Parathyroid adenoma (tissue), 2 donors: ENCODE data around the gene STX8.
"Not testable (repeated sequence)": the region's sequence is repeated elsewhere in the genome, so short reads cannot be mapped to it uniquely, and the experiment has no call there.

ENCODE experiments used
- H2AFZ ChIP-seq: fragments of 300-600 bp; sonication (generic); one replicate; pipeline ENCODE4 v1.7.0; 2017; ENCODE audit warnings: antibody characterized with exemption, mild to moderate bottlenecking
- H3K27ac ChIP-seq: fragments of 300-600 bp; sonication (generic); one replicate; pipeline ENCODE4 v1.7.0; 2017
- H3K27me3 ChIP-seq: fragments of 300-600 bp; sonication (generic); one replicate; pipeline ENCODE4 v1.7.0; 2017; ENCODE audit warnings: low read length; ENCODE audit not compliant: control insufficient read depth, insufficient read depth
- H3K36me3 ChIP-seq: fragments of 300-600 bp; sonication (generic); one replicate; pipeline ENCODE4 v1.7.0; 2017; ENCODE audit warnings: low read length; ENCODE audit not compliant: control insufficient read depth, insufficient read depth
- H3K4me1 ChIP-seq: fragments of 300-600 bp; sonication (generic); one replicate; pipeline ENCODE4 v1.7.0; 2017; ENCODE audit warnings: control low read depth
- H3K4me2 ChIP-seq: fragments of 300-600 bp; sonication (generic); one replicate; pipeline ENCODE4 v1.7.0; 2017; ENCODE audit warnings: low read length
- H3K4me3 ChIP-seq: fragments of 300-600 bp; sonication (generic); one replicate; pipeline ENCODE4 v1.7.0; 2017; ENCODE audit warnings: low read depth, low read length
- H3K79me2 ChIP-seq: fragments of 300-600 bp; sonication (generic); one replicate; pipeline ENCODE4 v1.7.0; 2017; ENCODE audit warnings: control low read depth
- H3K9ac ChIP-seq: fragments of 300-600 bp; sonication (generic); one replicate; pipeline ENCODE4 v1.7.0; 2017; ENCODE audit warnings: mild to moderate bottlenecking
- H3K9me3 ChIP-seq: fragments of 300-600 bp; sonication (generic); one replicate; pipeline ENCODE4 v1.7.0; 2017; ENCODE audit warnings: low read length; ENCODE audit not compliant: control insufficient read depth
- CTCF ChIP-seq: fragments of 300-600 bp; sonication (generic); IDR thresholded peaks from one replicate; pipeline ENCODE4 v1.7.0; 2017; ENCODE audit warnings: antibody characterized with exemption, mild to moderate bottlenecking
- donor health status: primary hyperparathyroidism.

Gene STX8

GRCh38 chr17:9382626-9383025, 193.0 kb downstream of the STX8 start:
- Histone ChIP-seq H3K4me3 (no peak overlapping the region), H3K4me1 (no peaks in the 10 kb centered on the region), H3K79me2 (no peaks in the 10 kb centered on the region), H3K36me3 (no peaks in the 10 kb centered on the region), H3K4me2 (no peak overlapping the region), H3K27me3 (no peaks in the 10 kb centered on the region), H3K9ac (no peak overlapping the region), H3K9me3 (no peaks in the 10 kb centered on the region), H3K27ac (no peak overlapping the region), H2AFZ (no peak overlapping the region)
- TF ChIP-seq CTCF = no peak

GRCh38 chr17:9381068-9381467, 194.6 kb downstream of the STX8 start:
- TF ChIP-seq CTCF = no peak
- H2AFZ ChIP-seq = no peak overlapping the region
- no peaks in the 10 kb centered on the region for H3K27me3 ChIP-seq
- H3K36me3 ChIP-seq = no peaks in the 10 kb centered on the region
- no peaks in the 10 kb centered on the region for H3K9me3 ChIP-seq
- no peak overlapping the region for H3K4me2 ChIP-seq
- H3K27ac ChIP-seq = no peak overlapping the region
- H3K9ac ChIP-seq = no peak overlapping the region
- no peaks in the 10 kb centered on the region for H3K79me2 ChIP-seq
- H3K4me3 ChIP-seq = no peak overlapping the region
- H3K4me1 ChIP-seq = no peaks in the 10 kb centered on the region

- H3K4me1 ChIP-seq = no peaks in the 10 kb centered on the region
- H3K27ac ChIP-seq = no peak overlapping the region
- H2AFZ ChIP-seq = no peak overlapping the region
- H3K4me2 ChIP-seq = no peak overlapping the region
- no peaks in the 10 kb centered on the region for H3K27me3 ChIP-seq
- no peak overlapping the region for H3K4me3 ChIP-seq
- H3K36me3 ChIP-seq = no peaks in the 10 kb centered on the region
- no peaks in the 10 kb centered on the region for H3K9me3 ChIP-seq
- H3K9ac ChIP-seq = no peak overlapping the region
- TF ChIP-seq CTCF = no peak
- no peaks in the 10 kb centered on the region for H3K79me2 ChIP-seq
Measured at GRCh38 chr17:9380361-9380760, 195.3 kb downstream of the STX8 start.

- not testable (repeated sequence) for H2AFZ ChIP-seq, H3K9me3 ChIP-seq, H3K36me3 ChIP-seq, H3K27ac ChIP-seq, H3K9ac ChIP-seq, H3K4me3 ChIP-seq, H3K27me3 ChIP-seq, H3K4me1 ChIP-seq, H3K79me2 ChIP-seq, H3K4me2 ChIP-seq
Measured at GRCh38 chr17:9376177-9376576, 199.4 kb downstream of the STX8 start.

- no peak overlapping the region for H2AFZ ChIP-seq
- no peak overlapping the region for H3K4me3 ChIP-seq
- H3K27me3 ChIP-seq = no peaks in the 10 kb centered on the region
- H3K27ac ChIP-seq = no peak overlapping the region
- H3K4me2 ChIP-seq = no peak overlapping the region
- no peaks in the 10 kb centered on the region for H3K4me1 ChIP-seq
- TF ChIP-seq CTCF = no peak
- peaks cover 9% of the 10 kb centered on the region for H3K79me2 ChIP-seq
- no peak overlapping the region for H3K9ac ChIP-seq
- no peaks in the 10 kb centered on the region for H3K36me3 ChIP-seq
- H3K9me3 ChIP-seq = no peaks in the 10 kb centered on the region
Measured at GRCh38 chr17:9371019-9371418, 204.6 kb downstream of the STX8 start.
